ENCODE results near the gene AIG1.

DNA sequence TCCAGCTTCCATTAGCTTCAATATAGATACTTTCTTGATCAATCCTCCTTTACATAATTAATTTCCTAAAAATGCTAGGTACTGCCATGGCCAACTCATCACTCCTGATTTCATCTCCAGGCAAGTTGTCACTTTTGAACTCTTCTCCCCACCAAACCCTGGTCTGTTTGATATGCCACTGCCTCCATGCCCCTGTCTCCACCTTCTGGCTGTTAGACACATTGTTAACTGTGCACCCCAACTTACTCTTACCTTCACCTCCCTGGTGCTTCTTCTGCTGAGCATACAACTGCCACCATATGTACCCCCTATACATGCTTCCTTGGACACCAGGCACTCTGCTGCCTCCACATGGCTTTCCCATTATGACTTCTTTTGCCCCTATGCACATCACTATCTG is 21.9 kb upstream of the AIG1 start:
- TF ChIP-seq CTCF (IDR thresholded peaks at IDR 0.05) = no peak
- no peak for TF ChIP-seq POLR2A (IDR thresholded peaks at IDR 0.05)
